D721Med (cell line): Measurements from ENCODE around the gene LPIN1.
"Not testable (repeated sequence)": the region's sequence is repeated elsewhere in the genome, so short reads cannot be mapped to it uniquely, and the experiment has no call there.

Experiments used
- DNase-seq: peaks from one replicate; pipeline ENCODE4 v3.0.0; 2011; ENCODE audit warnings: low spot score; ENCODE audit not compliant: insufficient read length
- FAIRE-seq: peaks from 2 replicates; lab custom pipeline; 2011; peaks lifted over from hg19 to GRCh38; lab: Jason Lieb, UNC
- CTCF ChIP-seq: IDR thresholded peaks from 2 replicates; pipeline ENCODE4 v1.5.1; 2012; ENCODE audit warnings: mild to moderate bottlenecking, control low read depth; ENCODE audit not compliant: insufficient read depth; ENCODE audit errors: missing control alignments

Gene LPIN1

GRCh38 chr2:11819235-11819729, 72.8 kb downstream of the LPIN1 start:
- no peak for TF ChIP-seq CTCF

DNA sequence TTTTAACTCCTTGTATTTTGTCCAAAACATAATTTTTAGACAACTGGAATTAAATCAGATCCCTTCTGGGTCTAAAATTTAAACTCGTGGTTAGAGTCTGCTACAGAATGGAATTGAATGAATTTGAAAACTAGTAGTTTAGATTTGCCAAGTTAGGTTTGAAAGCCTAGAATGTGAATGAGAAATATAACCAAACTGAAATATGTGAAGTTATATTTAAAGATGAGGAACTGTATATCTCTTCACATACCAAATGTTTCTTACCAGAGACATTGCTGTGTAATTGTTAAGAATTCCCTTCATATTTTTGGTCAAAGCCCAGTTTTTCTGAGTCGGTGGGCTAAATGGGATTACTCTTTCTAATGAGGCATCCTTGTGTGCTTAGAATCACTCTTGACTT, 74.2 kb downstream of the LPIN1 start:
- no peak for TF ChIP-seq CTCF
- FAIRE-seq (no peak), DNase-seq (no peak)

More at GRCh38 chr2:11819235-11819729, 72.8 kb downstream of the LPIN1 start:
- DNase-seq (no peak), FAIRE-seq (no peak)

DNA sequence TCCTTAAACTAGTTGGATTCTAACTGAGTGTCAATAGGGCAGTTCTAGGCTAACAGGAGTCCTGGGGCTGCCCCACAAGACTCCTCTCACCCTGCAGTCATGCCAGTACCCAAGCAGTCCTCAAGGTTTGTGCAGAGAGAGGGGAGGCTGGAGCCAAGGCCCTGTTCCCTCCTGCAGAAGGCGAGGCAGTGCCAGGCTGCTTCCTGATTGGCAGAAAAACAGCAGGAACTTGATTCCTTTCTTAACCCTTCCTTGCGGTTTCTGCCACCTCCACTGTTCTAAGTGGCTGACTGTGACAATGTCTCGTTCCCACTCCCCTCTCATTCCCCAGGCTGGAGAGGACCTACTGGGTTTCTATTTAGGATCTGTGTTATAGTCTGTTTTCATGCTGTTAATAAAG, 75.3 kb downstream of the LPIN1 start:
- DNase-seq (no peak), FAIRE-seq (no peak)
- no peak for TF ChIP-seq CTCF

DNA sequence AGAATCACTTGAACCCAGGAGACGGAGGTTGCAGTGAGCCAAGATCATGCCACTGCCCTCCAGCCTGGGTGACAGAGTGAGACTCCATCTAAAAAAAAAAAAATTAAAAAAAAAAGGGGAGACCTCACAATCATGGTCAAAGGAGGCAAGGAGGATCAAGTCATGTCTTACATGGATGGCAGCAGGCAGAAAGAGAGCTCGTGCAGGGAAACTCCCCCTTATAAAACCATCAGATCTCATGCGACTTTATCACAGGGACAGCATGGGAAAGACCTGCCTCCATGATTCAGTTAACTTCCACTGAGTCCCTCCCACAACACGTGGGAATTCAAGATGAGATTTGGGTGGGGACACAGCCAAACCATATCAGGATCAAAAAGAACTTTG, 75.9 kb downstream of the LPIN1 start:
- FAIRE-seq, DNase-seq: not testable (repeated sequence)

GRCh38 chr2:11822746-11823451, 76.5 kb downstream of the LPIN1 start:
- DNase-seq = no peak
- no peak for FAIRE-seq
- TF ChIP-seq CTCF = no peak

- TF ChIP-seq CTCF = no peak
- FAIRE-seq (no peak), DNase-seq (no peak)
Observed at GRCh38 chr2:11824901-11825828, 78.7 kb downstream of the LPIN1 start.

DNA sequence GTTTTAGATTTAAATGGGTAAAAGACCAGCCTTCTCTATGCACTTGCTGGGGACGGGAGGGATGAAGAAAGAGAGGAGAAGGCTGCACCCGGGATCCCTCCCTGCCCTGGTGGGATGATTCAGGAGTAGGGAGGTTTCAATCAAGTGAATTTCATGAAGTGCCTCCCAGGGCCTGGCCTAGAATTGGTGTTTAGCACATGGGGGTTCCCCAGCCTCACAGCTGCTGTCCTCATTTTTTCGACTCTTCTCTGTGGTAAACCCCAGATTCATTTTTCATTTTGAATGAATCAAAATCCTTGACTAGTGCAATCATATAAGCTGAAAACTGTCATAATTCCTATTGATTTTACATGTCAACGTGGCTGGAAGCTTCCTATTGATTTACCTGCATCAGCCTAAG, 81.1 kb downstream of the LPIN1 start:
- FAIRE-seq = no peak
- no peak for TF ChIP-seq CTCF

More for the DNA sequence above, 81.1 kb downstream of the LPIN1 start:
- no peak for DNase-seq
